NOMO-1 (cell line): ENCODE data around the gene DHDDS.
"Not testable (repeated sequence)": the region's sequence is repeated elsewhere in the genome, so short reads cannot be mapped to it uniquely, and the experiment has no call there.

Experiments used
- DNase-seq, 2 experiments: peaks; one replicate each; lab custom pipeline; 2025; ENCODE audit not compliant: unreplicated experiment in 2 of 2; lab: John Stamatoyannopoulos, UW

DHDDS gene

GRCh38 chr1:26474818-26475217, 42.7 kb downstream of the DHDDS start:
- no peak for DNase-seq

GRCh38 chr1:26475989-26476388, 43.9 kb downstream of the DHDDS start:
- no peak for DNase-seq

- no peak for DNase-seq
These were observed 44.8 kb downstream of the DHDDS start for GRCh38 chr1:26476958-26477357.

GRCh38 chr1:26477446-26478152, 45.5 kb downstream of the DHDDS start:
- DNase-seq: no peak

- DNase-seq: no peak
These were observed 46.0 kb downstream of the DHDDS start for GRCh38 chr1:26478159-26478558.

- no peak for DNase-seq
These were observed 46.9 kb downstream of the DHDDS start for GRCh38 chr1:26478988-26479387.

- DNase-seq: no peak
These were observed 50.8 kb downstream of the DHDDS start for GRCh38 chr1:26482921-26483320.

- DNase-seq: no peak
These were observed 51.9 kb downstream of the DHDDS start for GRCh38 chr1:26483980-26484379.

GRCh38 chr1:26490155-26490554, 58.0 kb downstream of the DHDDS start:
- no peak for DNase-seq

GRCh38 chr1:26493267-26493666, 61.1 kb downstream of the DHDDS start:
- no peak for DNase-seq

- no peak for DNase-seq
These were observed 61.8 kb downstream of the DHDDS start for GRCh38 chr1:26493938-26494337.

GRCh38 chr1:26496861-26497260, 64.7 kb downstream of the DHDDS start:
- no peak for DNase-seq

GRCh38 chr1:26498894-26499293, 66.8 kb downstream of the DHDDS start:
- DNase-seq: no peak

GRCh38 chr1:26500488-26501175, 68.5 kb downstream of the DHDDS start:
- peak; percentile 74 to 75 for DNase-seq

- not testable (repeated sequence) for DNase-seq
These were observed 78.6 kb downstream of the DHDDS start for GRCh38 chr1:26510711-26511110.

- not testable (repeated sequence) for DNase-seq
These were observed 83.7 kb downstream of the DHDDS start for GRCh38 chr1:26515836-26516235.

- DNase-seq: no peak
These were observed 85.1 kb downstream of the DHDDS start for GRCh38 chr1:26516987-26517765.

GRCh38 chr1:26517766-26518049, 85.6 kb downstream of the DHDDS start:
- no peak for DNase-seq

- no peak for DNase-seq
These were observed 86.2 kb downstream of the DHDDS start for GRCh38 chr1:26518355-26518754.

- no peak for DNase-seq
These were observed 88.2 kb downstream of the DHDDS start for GRCh38 chr1:26520339-26520738.
